ENCODE data around the gene PERM1. TPM values are rescaled to one million over a fixed set of nuclear protein-coding genes. Genes with fewer than 3 reads are reported as not detected.

PERM1 gene
- total RNA-seq, 2 experiments from 2014 or later, result not detected

Other genes starting within 250 kb of the PERM1 start
- gene SAMD11, start 58.2 kb downstream of the PERM1 start, total RNA-seq, result not detected
- 100 to 1,000 TPM; 112 to 134 TPM for gene NOC2L, start 22.8 kb downstream of the PERM1 start, total RNA-seq
- 10 to 100 TPM; 16.8 to 21.7 TPM for gene KLHL17, start 21.5 kb downstream of the PERM1 start, total RNA-seq
- gene PLEKHN1, start 15.6 kb downstream of the PERM1 start, total RNA-seq, result 1 to 10 TPM; 1.1 to 1.4 TPM
- gene HES4, start 18.0 kb upstream of the PERM1 start, total RNA-seq, result 1 to 10 TPM; 3.5 to 4.2 TPM
- 10 to 100 TPM; 30.5 to 51.7 TPM for gene ISG15, start 31.4 kb upstream of the PERM1 start, total RNA-seq
- gene AGRN, start 38.0 kb upstream of the PERM1 start, total RNA-seq, result 10 to 100 TPM; 22.7 to 24.4 TPM
- not detected for gene RNF223, start 92.2 kb upstream of the PERM1 start, total RNA-seq
- gene C1orf159, start 134.0 kb upstream of the PERM1 start, total RNA-seq, result 10 to 100 TPM; 11.3 to 13.5 TPM
- gene TTLL10, start 191.8 kb upstream of the PERM1 start, total RNA-seq, result not detected
- 100 to 1,000 TPM in 1 of 2 experiments, 10 to 100 TPM in 1; 95.0 to 164 TPM for gene TNFRSF18, start 224.5 kb upstream of the PERM1 start, total RNA-seq
- gene TNFRSF4, start 232.1 kb upstream of the PERM1 start, total RNA-seq, result 100 to 1,000 TPM; 340 to 418 TPM
- 100 to 1,000 TPM; 108 to 128 TPM for gene SDF4, start 249.9 kb upstream of the PERM1 start, total RNA-seq